ENCODE measurements around the gene UCKL1.
"Not testable (repeated sequence)": the region's sequence is repeated elsewhere in the genome, so short reads cannot be mapped to it uniquely, and the experiment has no call there.

Gene UCKL1

DNA sequence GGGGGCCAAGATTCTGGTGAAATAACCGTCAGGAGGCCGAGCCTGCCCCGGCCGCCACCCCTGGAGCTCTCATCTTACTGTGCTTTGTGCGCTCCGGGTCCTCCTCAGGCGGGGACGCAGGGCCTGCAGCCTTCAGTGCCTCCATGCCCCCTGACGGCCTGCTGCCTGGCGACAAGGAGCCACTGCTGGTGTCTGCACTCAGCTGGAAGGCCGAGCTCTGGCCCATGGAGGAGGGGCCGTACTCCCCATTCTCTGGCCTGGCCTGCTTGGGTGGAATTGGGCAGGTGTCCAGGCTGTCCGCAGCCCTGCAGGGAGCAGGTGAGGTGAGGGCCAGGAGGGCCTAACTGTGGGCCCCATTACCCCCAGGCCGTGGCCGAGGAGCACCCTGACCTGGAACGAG, 8.2 kb upstream of the UCKL1 start:
- no peaks in the 10 kb centered on the region for H3K27me3 ChIP-seq (ENCODE audit: control insufficient read depth, insufficient read depth, low read length, poor library complexity, severe bottlenecking)
- 93 to 94% methylated on average over 16 of the region's 16 CpGs for WGBS, 2 experiments
- H3K27ac ChIP-seq (ENCODE audit: insufficient read depth, low read depth, low read length, poor library complexity, severe bottlenecking), result no peak overlapping the region
- no peak overlapping the region for H3K4me3 ChIP-seq (ENCODE audit: insufficient read depth, low read depth, low read length)
- H3K9me3 ChIP-seq (ENCODE audit: control insufficient read depth, low read length), result no peaks in the 10 kb centered on the region
- H3K36me3 ChIP-seq (ENCODE audit: control insufficient read depth, insufficient read depth, low read length), result peaks cover 43% of the 10 kb centered on the region
- H3K4me1 ChIP-seq (ENCODE audit: control insufficient read depth, insufficient read depth, low read length), result peaks cover 9% of the 10 kb centered on the region

DNA sequence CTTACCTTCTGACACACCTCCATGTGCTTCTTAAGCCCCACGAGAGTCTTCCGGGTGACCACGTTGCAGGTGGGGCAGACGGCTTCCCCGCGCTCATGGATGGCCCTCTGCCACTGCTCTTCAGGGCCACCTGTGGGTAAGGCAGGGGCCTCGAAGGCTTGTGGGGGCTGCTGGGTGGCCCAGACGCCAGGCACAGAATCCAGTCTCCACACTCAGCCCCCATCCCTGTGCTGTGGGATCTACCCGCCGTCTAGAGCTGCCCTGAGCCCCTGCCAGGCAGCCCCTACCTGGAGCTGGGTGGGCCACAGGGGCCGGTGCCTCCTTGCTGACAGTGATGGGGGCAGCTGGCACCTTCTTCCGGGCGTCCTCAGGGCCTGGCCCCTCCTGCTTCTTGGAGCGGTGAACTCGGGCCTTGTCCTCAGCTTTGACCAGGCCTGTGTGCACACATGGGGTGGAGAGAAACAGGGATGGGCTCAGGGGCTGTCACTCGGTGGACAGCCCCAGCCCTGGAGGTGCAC, 7.6 kb upstream of the UCKL1 start:
- no peaks in the 10 kb centered on the region for H3K9me3 ChIP-seq (ENCODE audit: control insufficient read depth, low read length)
- WGBS, 2 experiments, result 95 to 96% methylated on average over 16 of the region's 16 CpGs
- peaks cover 13% of the 10 kb centered on the region for H3K4me1 ChIP-seq (ENCODE audit: control insufficient read depth, insufficient read depth, low read length)
- no peak overlapping the region for H3K27ac ChIP-seq (ENCODE audit: insufficient read depth, low read depth, low read length, poor library complexity, severe bottlenecking)
- H3K36me3 ChIP-seq (ENCODE audit: control insufficient read depth, insufficient read depth, low read length), result peaks cover 43% of the 10 kb centered on the region
- H3K4me3 ChIP-seq (ENCODE audit: insufficient read depth, low read depth, low read length), result no peak overlapping the region
- no peaks in the 10 kb centered on the region for H3K27me3 ChIP-seq (ENCODE audit: control insufficient read depth, insufficient read depth, low read length, poor library complexity, severe bottlenecking)

GRCh38 chr20:63963348-63963741, 7.1 kb upstream of the UCKL1 start:
- Histone ChIP-seq H3K27ac (ENCODE audit: insufficient read depth, low read depth, low read length, poor library complexity, severe bottlenecking) (no peak overlapping the region), H3K36me3 (ENCODE audit: control insufficient read depth, insufficient read depth, low read length) (peaks cover 43% of the 10 kb centered on the region), H3K9me3 (ENCODE audit: control insufficient read depth, low read length) (no peaks in the 10 kb centered on the region), H3K27me3 (ENCODE audit: control insufficient read depth, insufficient read depth, low read length, poor library complexity, severe bottlenecking) (no peaks in the 10 kb centered on the region), H3K4me3 (ENCODE audit: insufficient read depth, low read depth, low read length) (no peak overlapping the region), H3K4me1 (ENCODE audit: control insufficient read depth, insufficient read depth, low read length) (peaks cover 14% of the 10 kb centered on the region)
- WGBS, 2 experiments, result 95% methylated on average over 27 of the region's 27 CpGs

GRCh38 chr20:63962426-63963347, 6.5 kb upstream of the UCKL1 start:
- no peak overlapping the region for H3K4me3 ChIP-seq (ENCODE audit: insufficient read depth, low read depth, low read length)
- H3K27me3 ChIP-seq (ENCODE audit: control insufficient read depth, insufficient read depth, low read length, poor library complexity, severe bottlenecking), result no peaks in the 10 kb centered on the region
- peaks cover 43% of the 10 kb centered on the region for H3K36me3 ChIP-seq (ENCODE audit: control insufficient read depth, insufficient read depth, low read length)
- H3K9me3 ChIP-seq (ENCODE audit: control insufficient read depth, low read length), result no peaks in the 10 kb centered on the region
- H3K27ac ChIP-seq (ENCODE audit: insufficient read depth, low read depth, low read length, poor library complexity, severe bottlenecking), result no peak overlapping the region
- peaks cover 21% of the 10 kb centered on the region for H3K4me1 ChIP-seq (ENCODE audit: control insufficient read depth, insufficient read depth, low read length)
- 96 to 97% methylated on average over 61 of the region's 61 CpGs for WGBS, 2 experiments

- WGBS, 2 experiments, result 95 to 96% methylated on average over 26 of the region's 26 CpGs
- Histone ChIP-seq H3K36me3 (ENCODE audit: control insufficient read depth, insufficient read depth, low read length) (peaks cover 36% of the 10 kb centered on the region), H3K27ac (ENCODE audit: insufficient read depth, low read depth, low read length, poor library complexity, severe bottlenecking) (no peak overlapping the region), H3K27me3 (ENCODE audit: control insufficient read depth, insufficient read depth, low read length, poor library complexity, severe bottlenecking) (no peaks in the 10 kb centered on the region), H3K9me3 (ENCODE audit: control insufficient read depth, low read length) (no peaks in the 10 kb centered on the region), H3K4me1 (ENCODE audit: control insufficient read depth, insufficient read depth, low read length) (peaks cover 25% of the 10 kb centered on the region), H3K4me3 (ENCODE audit: insufficient read depth, low read depth, low read length) (no peak overlapping the region)
Observed at GRCh38 chr20:63961664-63962425, 5.6 kb upstream of the UCKL1 start.

DNA sequence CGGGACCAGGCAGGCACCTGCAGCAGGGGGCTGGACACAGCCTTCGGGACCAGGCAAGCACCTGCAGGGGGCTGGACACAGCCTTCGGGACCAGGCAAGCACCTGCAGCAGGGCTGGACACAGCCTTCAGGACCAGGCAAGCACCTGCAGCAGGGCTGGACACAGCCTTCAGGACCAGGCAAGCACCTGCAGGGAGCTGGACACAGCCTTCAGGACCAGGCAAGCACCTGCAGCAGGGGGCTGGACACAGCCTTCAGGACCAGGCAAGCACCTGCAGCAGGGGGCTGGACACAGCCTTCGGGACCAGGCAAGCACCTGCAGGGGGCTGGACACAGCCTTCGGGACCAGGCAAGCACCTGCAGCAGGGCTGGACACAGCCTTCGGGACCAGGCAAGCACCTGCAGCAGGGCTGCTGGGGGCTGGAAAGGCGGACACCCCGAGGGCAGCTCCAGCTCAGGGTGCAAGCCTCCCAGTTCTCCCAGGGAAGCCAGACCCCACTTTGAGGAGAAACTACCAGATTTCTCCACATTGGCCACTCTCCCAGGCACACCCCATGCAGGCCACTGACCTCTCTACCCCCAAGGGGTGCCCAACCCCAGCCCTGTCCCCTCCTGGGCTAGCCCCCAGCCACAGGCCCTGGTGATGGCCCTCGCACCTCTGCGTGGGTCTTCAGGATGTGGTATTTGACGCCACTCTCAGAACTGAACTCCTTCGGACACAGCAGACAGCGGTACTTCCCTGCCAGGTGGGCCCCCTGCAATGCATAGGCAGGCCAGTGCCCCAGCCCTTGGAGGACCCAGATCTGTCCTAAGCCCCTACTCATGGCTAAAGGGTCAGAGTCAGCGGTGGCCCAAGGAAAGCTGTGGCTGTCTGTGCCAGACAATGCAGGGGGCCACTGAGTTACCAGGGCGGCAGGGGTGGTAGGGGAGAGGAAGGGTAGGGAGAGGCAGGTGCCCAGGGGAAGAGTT, 4.7 kb upstream of the UCKL1 start:
- H3K4me3 ChIP-seq (ENCODE audit: insufficient read depth, low read depth, low read length); H3K9me3 ChIP-seq (ENCODE audit: control insufficient read depth, low read length); H3K27ac ChIP-seq (ENCODE audit: insufficient read depth, low read depth, low read length, poor library complexity, severe bottlenecking); H3K27me3 ChIP-seq (ENCODE audit: control insufficient read depth, insufficient read depth, low read length, poor library complexity, severe bottlenecking): not testable (repeated sequence)
- Histone ChIP-seq H3K4me1 (ENCODE audit: control insufficient read depth, insufficient read depth, low read length) (peaks cover 25% of the 10 kb centered on the region), H3K36me3 (ENCODE audit: control insufficient read depth, insufficient read depth, low read length) (peaks cover 27% of the 10 kb centered on the region)
- WGBS, 2 experiments, result 94 to 95% methylated on average over 15 of the region's 15 CpGs

GRCh38 chr20:63959699-63960075, 3.5 kb upstream of the UCKL1 start:
- no peak overlapping the region for H3K4me3 ChIP-seq (ENCODE audit: insufficient read depth, low read depth, low read length)
- peaks cover 25% of the 10 kb centered on the region for H3K4me1 ChIP-seq (ENCODE audit: control insufficient read depth, insufficient read depth, low read length)
- WGBS, 2 experiments, result 87 to 91% methylated on average over 17 of the region's 17 CpGs
- H3K36me3 ChIP-seq (ENCODE audit: control insufficient read depth, insufficient read depth, low read length), result peaks cover 27% of the 10 kb centered on the region
- no peaks in the 10 kb centered on the region for H3K27me3 ChIP-seq (ENCODE audit: control insufficient read depth, insufficient read depth, low read length, poor library complexity, severe bottlenecking)
- no peaks in the 10 kb centered on the region for H3K9me3 ChIP-seq (ENCODE audit: control insufficient read depth, low read length)
- H3K27ac ChIP-seq (ENCODE audit: insufficient read depth, low read depth, low read length, poor library complexity, severe bottlenecking), result no peak overlapping the region

GRCh38 chr20:63958964-63959698, 2.9 kb upstream of the UCKL1 start:
- H3K27ac ChIP-seq (ENCODE audit: insufficient read depth, low read depth, low read length, poor library complexity, severe bottlenecking), result no peak overlapping the region
- peaks cover 22% of the 10 kb centered on the region for H3K36me3 ChIP-seq (ENCODE audit: control insufficient read depth, insufficient read depth, low read length)
- no peaks in the 10 kb centered on the region for H3K27me3 ChIP-seq (ENCODE audit: control insufficient read depth, insufficient read depth, low read length, poor library complexity, severe bottlenecking)
- no peak overlapping the region for H3K4me3 ChIP-seq (ENCODE audit: insufficient read depth, low read depth, low read length)
- no peaks in the 10 kb centered on the region for H3K9me3 ChIP-seq (ENCODE audit: control insufficient read depth, low read length)
- 63 to 72% methylated on average over 10 of the region's 10 CpGs for WGBS, 2 experiments
- H3K4me1 ChIP-seq (ENCODE audit: control insufficient read depth, insufficient read depth, low read length), result peaks cover 25% of the 10 kb centered on the region

- Histone ChIP-seq H3K36me3 (ENCODE audit: control insufficient read depth, insufficient read depth, low read length) (peaks cover 15% of the 10 kb centered on the region), H3K4me3 (ENCODE audit: insufficient read depth, low read depth, low read length) (no peak overlapping the region), H3K9me3 (ENCODE audit: control insufficient read depth, low read length) (no peaks in the 10 kb centered on the region), H3K27me3 (ENCODE audit: control insufficient read depth, insufficient read depth, low read length, poor library complexity, severe bottlenecking) (no peaks in the 10 kb centered on the region), H3K4me1 (ENCODE audit: control insufficient read depth, insufficient read depth, low read length) (peaks cover 25% of the 10 kb centered on the region), H3K27ac (ENCODE audit: insufficient read depth, low read depth, low read length, poor library complexity, severe bottlenecking) (no peak overlapping the region)
- 63 to 73% methylated on average over 4 of the region's 4 CpGs for WGBS, 2 experiments
Observed at GRCh38 chr20:63958471-63958870, 2.3 kb upstream of the UCKL1 start.
